ENCODE results near the gene CATSPER4. TPM values are rescaled to one million over a fixed set of nuclear protein-coding genes. Genes with fewer than 3 reads are reported as not detected.
A peak's percentile ranks its signal among the peaks of the same experiment; 100 is the strongest.

Gene CATSPER4
- total RNA-seq, 1 donor from 2014 or later = not detected

GRCh38 chr1:26153966-26154532 is 36.4 kb upstream of the CATSPER4 start:
- DNase-seq (ENCODE audit: low read depth, low spot score) = no peak
- H3K36me3 Mint-ChIP-seq (ENCODE audit: low read depth) = no peaks in the 10 kb centered on the region
- peaks cover 34% of the 10 kb centered on the region for H3K4me1 Mint-ChIP-seq
- peaks cover 39% of the 10 kb centered on the region for H3K27me3 Mint-ChIP-seq (ENCODE audit: low read depth)
- TF ChIP-seq CTCF (conservative IDR thresholded peaks at IDR 0.05) = no peak
- H3K27ac Mint-ChIP-seq (ENCODE audit: unreplicated experiment) = no peak overlapping the region
- no peaks in the 10 kb centered on the region for H3K9me3 Mint-ChIP-seq
- H3K4me3 Mint-ChIP-seq = no peak overlapping the region

- no peak for TF ChIP-seq CTCF (conservative IDR thresholded peaks at IDR 0.05)
- Mint-ChIP-seq H3K27ac (ENCODE audit: unreplicated experiment) (no peak overlapping the region), H3K4me3 (no peak overlapping the region), H3K27me3 (ENCODE audit: low read depth) (peaks cover 43% of the 10 kb centered on the region), H3K4me1 (peaks cover 41% of the 10 kb centered on the region), H3K36me3 (ENCODE audit: low read depth) (no peaks in the 10 kb centered on the region), H3K9me3 (no peaks in the 10 kb centered on the region)
- no peak for DNase-seq (ENCODE audit: low read depth, low spot score)
Measured at GRCh38 chr1:26154750-26155149, 35.7 kb upstream of the CATSPER4 start.

GRCh38 chr1:26155370-26156284 is 34.8 kb upstream of the CATSPER4 start:
- Mint-ChIP-seq H3K4me1 (peaks cover 43% of the 10 kb centered on the region), H3K4me3 (no peak overlapping the region), H3K36me3 (ENCODE audit: low read depth) (no peaks in the 10 kb centered on the region), H3K27me3 (ENCODE audit: low read depth) (peaks cover 44% of the 10 kb centered on the region), H3K9me3 (no peaks in the 10 kb centered on the region), H3K27ac (ENCODE audit: unreplicated experiment) (peak overlapping the region; percentile 52)
- DNase-seq (ENCODE audit: low read depth, low spot score) = no peak
- TF ChIP-seq CTCF (conservative IDR thresholded peaks at IDR 0.05) = no peak

GRCh38 chr1:26156285-26157038 is 33.9 kb upstream of the CATSPER4 start:
- H3K27ac Mint-ChIP-seq (ENCODE audit: unreplicated experiment) = no peak overlapping the region
- H3K4me1 Mint-ChIP-seq = peaks cover 46% of the 10 kb centered on the region
- TF ChIP-seq CTCF (conservative IDR thresholded peaks at IDR 0.05) = no peak
- H3K9me3 Mint-ChIP-seq = no peaks in the 10 kb centered on the region
- H3K4me3 Mint-ChIP-seq = peak overlapping the region; percentile 56
- no peaks in the 10 kb centered on the region for H3K36me3 Mint-ChIP-seq (ENCODE audit: low read depth)
- no peak for DNase-seq (ENCODE audit: low read depth, low spot score)
- peaks cover 44% of the 10 kb centered on the region for H3K27me3 Mint-ChIP-seq (ENCODE audit: low read depth)

GRCh38 chr1:26158271-26158907 is 32.0 kb upstream of the CATSPER4 start:
- H3K4me3 Mint-ChIP-seq = peak overlapping the region; percentile 59
- H3K27ac Mint-ChIP-seq (ENCODE audit: unreplicated experiment) = no peak overlapping the region
- H3K4me1 Mint-ChIP-seq = peaks cover 51% of the 10 kb centered on the region
- no peak for TF ChIP-seq CTCF (conservative IDR thresholded peaks at IDR 0.05)
- peaks cover 46% of the 10 kb centered on the region for H3K27me3 Mint-ChIP-seq (ENCODE audit: low read depth)
- no peak for DNase-seq (ENCODE audit: low read depth, low spot score)
- no peaks in the 10 kb centered on the region for H3K9me3 Mint-ChIP-seq
- H3K36me3 Mint-ChIP-seq (ENCODE audit: low read depth) = no peaks in the 10 kb centered on the region
